Astrocyte (in vitro differentiated cells and primary cell): ENCODE measurements around the gene BORCS6. TPM values are rescaled to one million over a fixed set of nuclear protein-coding genes. Genes with fewer than 3 reads are reported as not detected.

ENCODE experiments used
- DNase-seq: peaks from one replicate; pipeline ENCODE4 v3.0.0-alpha.2; 2010; ENCODE audit warnings: low read depth
- FAIRE-seq: peaks from 2 replicates; lab custom pipeline; 2011; peaks lifted over from hg19 to GRCh38; lab: Jason Lieb, UNC
- H2AFZ ChIP-seq: 2 replicates; pipeline ENCODE4 v1.6.0; 2012; ENCODE audit warnings: low read depth, low read length, inconsistent platforms
- H3K27ac ChIP-seq: 2 replicates; pipeline ENCODE4 v1.5.1; 2011; ENCODE audit warnings: low read depth, low read length, inconsistent platforms
- H3K27me3 ChIP-seq: 2 replicates; pipeline ENCODE4 v1.6.0; 2011; ENCODE audit warnings: low read length, inconsistent platforms; ENCODE audit not compliant: insufficient read depth
- H3K36me3 ChIP-seq: 2 replicates; pipeline ENCODE4 v1.5.1; 2011; ENCODE audit warnings: low read length, inconsistent platforms; ENCODE audit not compliant: insufficient read depth
- H3K4me1 ChIP-seq: 2 replicates; pipeline ENCODE4 v1.5.1; 2011; ENCODE audit warnings: low read length, inconsistent platforms; ENCODE audit not compliant: insufficient read depth
- H3K4me2 ChIP-seq: 2 replicates; pipeline ENCODE4 v1.6.0; 2012; ENCODE audit warnings: low read length, inconsistent platforms
- H3K4me3 ChIP-seq: 2 replicates; pipeline ENCODE4 v1.5.1; 2011; ENCODE audit warnings: low read depth, mild to moderate bottlenecking, low read length, inconsistent platforms; ENCODE audit not compliant: insufficient read depth
- H3K79me2 ChIP-seq: 2 replicates; pipeline ENCODE4 v1.6.0; 2012; ENCODE audit warnings: mild to moderate bottlenecking, low read length, inconsistent platforms; ENCODE audit not compliant: insufficient read depth
- H3K9ac ChIP-seq: 2 replicates; pipeline ENCODE4 v1.6.0; 2012; ENCODE audit warnings: mild to moderate bottlenecking, low read length, inconsistent platforms
- H3K9me3 ChIP-seq: 2 replicates; pipeline ENCODE4 v1.5.1; 2012; ENCODE audit warnings: low read depth, mild to moderate bottlenecking, low read length, inconsistent platforms; ENCODE audit not compliant: insufficient read depth
- H4K20me1 ChIP-seq: 2 replicates; pipeline ENCODE4 v1.6.0; 2012; ENCODE audit warnings: low read length, inconsistent platforms; ENCODE audit not compliant: insufficient read depth
- H3K27ac Mint-ChIP-seq: one replicate; pipeline ENCODE4 v1.8.0; 2021; ENCODE audit warnings: mild to moderate bottlenecking, mixed read lengths; ENCODE audit not compliant: unreplicated experiment
- H3K27me3 Mint-ChIP-seq: one replicate; pipeline ENCODE4 v1.8.0; 2021; ENCODE audit warnings: low read depth, mixed read lengths; ENCODE audit not compliant: unreplicated experiment
- H3K36me3 Mint-ChIP-seq: one replicate; pipeline ENCODE4 v1.8.0; 2021; ENCODE audit warnings: low read depth, mixed read lengths; ENCODE audit not compliant: unreplicated experiment
- H3K4me1 Mint-ChIP-seq: one replicate; pipeline ENCODE4 v1.8.0; 2021; ENCODE audit warnings: low read depth, mixed read lengths; ENCODE audit not compliant: unreplicated experiment
- H3K4me3 Mint-ChIP-seq: one replicate; pipeline ENCODE4 v1.8.0; 2021; ENCODE audit warnings: mild to moderate bottlenecking, moderate library complexity, mixed read lengths; ENCODE audit not compliant: unreplicated experiment
- H3K9me3 Mint-ChIP-seq: one replicate; pipeline ENCODE4 v1.8.0; 2021; ENCODE audit warnings: mild to moderate bottlenecking, mixed read lengths; ENCODE audit not compliant: unreplicated experiment
- EZH2 ChIP-seq: IDR thresholded peaks from 2 replicates; pipeline ENCODE4 v1.6.1; 2012; ENCODE audit warnings: mild to moderate bottlenecking, low read length, inconsistent platforms; ENCODE audit not compliant: insufficient read depth
- total RNA-seq: library from RNA; stranded (reverse); gene quantifications from 2 replicates; pipeline ENCODE4 v1.2.1, GENCODE V29; 2021
- TF ChIP-seq, protein P1 (sequence below): IDR thresholded peaks from 2 replicates; pipeline ENCODE4 v1.5.1; 2011; ENCODE audit warnings: low read depth, mild to moderate bottlenecking, inconsistent platforms, low read length, moderate library complexity; ENCODE audit not compliant: insufficient read depth

BORCS6 gene
- total RNA-seq, 1 donor from 2014 or later, result 6.6 TPM

DNA sequence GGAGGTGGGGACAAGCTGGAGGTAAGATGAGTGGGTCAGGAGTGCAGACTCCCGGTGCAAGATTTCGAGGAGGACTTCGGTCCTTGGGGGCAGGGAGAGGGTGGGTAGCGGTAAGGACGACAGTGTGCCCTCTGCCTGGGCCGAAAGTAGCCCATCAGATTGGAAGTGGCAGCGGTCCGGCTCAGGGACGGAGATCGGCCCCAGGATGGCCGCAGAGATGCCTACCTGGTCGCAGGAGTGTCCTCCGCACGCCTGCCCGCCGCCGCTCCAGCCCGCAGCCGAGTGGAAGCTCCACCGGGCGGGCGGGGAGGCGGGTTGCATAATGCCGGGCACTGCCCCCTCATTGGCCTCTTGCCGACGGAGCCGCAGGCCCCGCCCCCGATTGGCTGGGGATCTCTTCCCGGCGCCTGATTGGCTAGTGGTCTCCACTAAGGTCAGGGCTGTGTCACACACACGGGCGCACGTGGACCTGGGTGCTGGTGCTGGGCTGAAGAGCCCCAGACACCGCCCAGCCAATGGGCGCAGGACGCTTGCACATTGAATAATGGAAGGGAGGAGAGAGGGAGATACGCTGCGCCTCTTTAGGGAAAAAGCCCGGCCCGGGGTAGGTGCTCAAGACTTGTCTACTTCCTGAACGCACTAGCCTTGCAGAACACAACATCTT lies 37.7 kb downstream of the BORCS6 start, which contains the start of gene PER1:
PER1 (minus strand) TSS at position 293 of the 664 bp plus-strand sequence. CDS start 1,698 bp downstream, outside the sequence.
- no peak for FAIRE-seq
- peak; percentile 86 for DNase-seq

GRCh38 chr17:8151641-8152111 lies 38.3 kb downstream of the BORCS6 start:
- Histone ChIP-seq H3K27me3 (no peaks in the 10 kb centered on the region), H3K79me2 (peaks cover 4% of the 10 kb centered on the region), H3K4me2 (peak overlapping the region; percentile 96), H3K36me3 (peaks cover 3% of the 10 kb centered on the region), H3K9ac (peak overlapping the region; percentile 91), H4K20me1 (peaks cover 17% of the 10 kb centered on the region), H3K9me3 (no peaks in the 10 kb centered on the region), H3K27ac (peak overlapping the region; percentile 99), H3K4me1 (peaks cover 52% of the 10 kb centered on the region), H3K4me3 (peak overlapping the region; percentile 73), H2AFZ (peak overlapping the region; percentile 65)
- peaks cover 14% of the 10 kb centered on the region for H3K36me3 Mint-ChIP-seq
- peaks cover 19% of the 10 kb centered on the region for H3K4me1 Mint-ChIP-seq
- H3K27ac Mint-ChIP-seq, result peak overlapping the region; percentile 96
- TF ChIP-seq, protein P1, sequence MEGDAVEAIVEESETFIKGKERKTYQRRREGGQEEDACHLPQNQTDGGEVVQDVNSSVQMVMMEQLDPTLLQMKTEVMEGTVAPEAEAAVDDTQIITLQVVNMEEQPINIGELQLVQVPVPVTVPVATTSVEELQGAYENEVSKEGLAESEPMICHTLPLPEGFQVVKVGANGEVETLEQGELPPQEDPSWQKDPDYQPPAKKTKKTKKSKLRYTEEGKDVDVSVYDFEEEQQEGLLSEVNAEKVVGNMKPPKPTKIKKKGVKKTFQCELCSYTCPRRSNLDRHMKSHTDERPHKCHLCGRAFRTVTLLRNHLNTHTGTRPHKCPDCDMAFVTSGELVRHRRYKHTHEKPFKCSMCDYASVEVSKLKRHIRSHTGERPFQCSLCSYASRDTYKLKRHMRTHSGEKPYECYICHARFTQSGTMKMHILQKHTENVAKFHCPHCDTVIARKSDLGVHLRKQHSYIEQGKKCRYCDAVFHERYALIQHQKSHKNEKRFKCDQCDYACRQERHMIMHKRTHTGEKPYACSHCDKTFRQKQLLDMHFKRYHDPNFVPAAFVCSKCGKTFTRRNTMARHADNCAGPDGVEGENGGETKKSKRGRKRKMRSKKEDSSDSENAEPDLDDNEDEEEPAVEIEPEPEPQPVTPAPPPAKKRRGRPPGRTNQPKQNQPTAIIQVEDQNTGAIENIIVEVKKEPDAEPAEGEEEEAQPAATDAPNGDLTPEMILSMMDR, result no peak
- no peak for TF ChIP-seq EZH2
- DNase-seq (peak; percentile 65), FAIRE-seq (no peak)
- H3K9me3 Mint-ChIP-seq, result peaks cover 2% of the 10 kb centered on the region
- no peaks in the 10 kb centered on the region for H3K27me3 Mint-ChIP-seq
- peak overlapping the region; percentile 97 for H3K4me3 Mint-ChIP-seq

More for the DNA sequence above, 37.7 kb downstream of the BORCS6 start, which contains the start of gene PER1:
- Histone ChIP-seq H3K4me1 (peaks cover 57% of the 10 kb centered on the region), H3K27me3 (no peaks in the 10 kb centered on the region), H2AFZ (peak within 1 kb of the TSS; percentile 65), H3K79me2 (peaks cover 4% of the 10 kb centered on the region), H3K4me3 (peak within 1 kb of the TSS; percentile 73), H3K36me3 (no peaks in the 10 kb centered on the region), H3K9me3 (no peaks in the 10 kb centered on the region), H4K20me1 (peaks cover 17% of the 10 kb centered on the region), H3K9ac (peak within 1 kb of the TSS; percentile 91), H3K27ac (peak within 1 kb of the TSS; percentile 99), H3K4me2 (peak within 1 kb of the TSS; percentile 96)
- H3K27ac Mint-ChIP-seq, result peak within 1 kb of the TSS; percentile 96
- H3K27me3 Mint-ChIP-seq, result no peaks in the 10 kb centered on the region
- TF ChIP-seq, protein P1, result no peak
- TF ChIP-seq EZH2, result no peak
- H3K4me3 Mint-ChIP-seq, result peak within 1 kb of the TSS; percentile 97
- H3K9me3 Mint-ChIP-seq, result no peaks in the 10 kb centered on the region
- peaks cover 19% of the 10 kb centered on the region for H3K4me1 Mint-ChIP-seq
- H3K36me3 Mint-ChIP-seq, result peaks cover 10% of the 10 kb centered on the region
